MM.1S (cell line): ENCODE measurements around the gene NOD2.

ENCODE experiments used
- DNase-seq: peaks from one replicate; pipeline ENCODE4 v3.0.0-alpha.2; 2015
- H2AFZ ChIP-seq: fragments of 300-600 bp; sonication (generic); 2 replicates; pipeline ENCODE4 v1.6.0; 2016; ENCODE audit warnings: antibody characterized with exemption, low read length
- H3F3A ChIP-seq: fragments of 300-600 bp; sonication (generic); 2 replicates; pipeline ENCODE4 v1.6.1; 2016; ENCODE audit warnings: mild to moderate bottlenecking, antibody characterized with exemption, low read length, moderate library complexity, mixed read lengths; ENCODE audit not compliant: insufficient read depth
- H3K27ac ChIP-seq: fragments of 300-600 bp; sonication (generic); 2 replicates; pipeline ENCODE4 v1.5.1; 2016; ENCODE audit warnings: mild to moderate bottlenecking, low read length
- H3K27me3 ChIP-seq: fragments of 300-600 bp; sonication (generic); replicated peaks from 2 replicates; pipeline ENCODE4 v1.6.0; 2016; ENCODE audit warnings: low read length; ENCODE audit not compliant: insufficient read depth
- H3K36me3 ChIP-seq: fragments of 300-600 bp; sonication (generic); replicated peaks from 2 replicates; pipeline ENCODE4 v1.6.1; 2016; ENCODE audit warnings: mild to moderate bottlenecking, low read length, mixed read lengths; ENCODE audit not compliant: insufficient read depth
- H3K4me1 ChIP-seq: fragments of 300-600 bp; sonication (generic); 2 replicates; pipeline ENCODE4 v1.6.1; 2016; ENCODE audit warnings: low read length, mixed read lengths
- H3K4me2 ChIP-seq: fragments of 300-600 bp; sonication (generic); 2 replicates; pipeline ENCODE4 v1.6.0; 2016; ENCODE audit warnings: low read depth, low read length
- H3K4me3 ChIP-seq: fragments of 300-600 bp; sonication (generic); 2 replicates; pipeline ENCODE4 v1.5.1; 2016; ENCODE audit warnings: low read length, mixed read lengths
- H3K79me2 ChIP-seq: fragments of 300-600 bp; sonication (generic); 2 replicates; pipeline ENCODE4 v1.6.1; 2016; ENCODE audit warnings: mixed run types, low read length, mixed read lengths
- H3K9ac ChIP-seq: fragments of 300-600 bp; sonication (generic); 2 replicates; pipeline ENCODE4 v1.6.1; 2016; ENCODE audit warnings: low read length, mixed read lengths
- H3K9me2 ChIP-seq: fragments of 300-600 bp; sonication (generic); replicated peaks from 2 replicates; pipeline ENCODE4 v1.6.1; 2016; ENCODE audit warnings: mild to moderate bottlenecking, low read length, mixed read lengths; ENCODE audit not compliant: insufficient read depth
- H3K9me3 ChIP-seq: fragments of 300-600 bp; sonication (generic); replicated peaks from 2 replicates; pipeline ENCODE4 v1.6.1; 2016; ENCODE audit warnings: mild to moderate bottlenecking, low read length, mixed read lengths; ENCODE audit not compliant: insufficient read depth
- H4K20me1 ChIP-seq: fragments of 300-600 bp; sonication (generic); 2 replicates; pipeline ENCODE4 v1.6.1; 2016; ENCODE audit warnings: mild to moderate bottlenecking, low read length, moderate library complexity, mixed read lengths; ENCODE audit not compliant: insufficient read depth
- CTCF ChIP-seq: fragments of 300-600 bp; sonication (generic); IDR thresholded peaks from 2 replicates; pipeline ENCODE4 v1.5.1; 2016; ENCODE audit warnings: antibody characterized with exemption, low read length, mixed read lengths
- EZH2 ChIP-seq: fragments of 300-600 bp; sonication (generic); optimal IDR thresholded peaks from 2 replicates; pipeline ENCODE3; 2017; ENCODE audit warnings: low read depth, mild to moderate bottlenecking, antibody characterized with exemption, low read length, mixed read lengths
- EZH2phosphoT487 ChIP-seq: fragments of 300-600 bp; sonication (generic); IDR thresholded peaks from 2 replicates; pipeline ENCODE4 v1.6.1; 2018; ENCODE audit warnings: antibody characterized with exemption, low read length

Gene NOD2

GRCh38 chr16:50684823-50685461, 8.5 kb upstream of the NOD2 start:
- no peaks in the 10 kb centered on the region for H3K9me3 ChIP-seq
- peak overlapping the region; percentile 30; the same call in 1 of the 2 replicates for H3K4me2 ChIP-seq
- no peaks in the 10 kb centered on the region for H3K27me3 ChIP-seq
- H3K27ac ChIP-seq = peak overlapping the region; percentile 96
- H3K9me2 ChIP-seq = no peaks in the 10 kb centered on the region
- DNase-seq = no peak
- no peaks in the 10 kb centered on the region for H3K36me3 ChIP-seq
- TF ChIP-seq CTCF (no peak), EZH2 (no peak), EZH2phosphoT487 (no peak)
- H3K4me1 ChIP-seq = peaks cover 85% of the 10 kb centered on the region
- no peak overlapping the region for H3K4me3 ChIP-seq
- H3K9ac ChIP-seq = no peak overlapping the region; the same call in 1 of the 2 replicates
- H3K79me2 ChIP-seq = peaks cover 17% of the 10 kb centered on the region
- H3F3A ChIP-seq = peaks cover 47% of the 10 kb centered on the region
- H4K20me1 ChIP-seq = no peaks in the 10 kb centered on the region
- H2AFZ ChIP-seq = peak overlapping the region; percentile 25; the same call in 1 of the 2 replicates

- H3K9me3 ChIP-seq = no peaks in the 10 kb centered on the region
- H3K27me3 ChIP-seq = no peaks in the 10 kb centered on the region
Observed at GRCh38 chr16:50685462-50686063, 7.8 kb upstream of the NOD2 start.

GRCh38 chr16:50688083-50688482, 5.3 kb upstream of the NOD2 start:
- H3K4me3 ChIP-seq = no peak overlapping the region
- no peaks in the 10 kb centered on the region for H3K79me2 ChIP-seq
- no peak overlapping the region for H3K27ac ChIP-seq
- H3F3A ChIP-seq = peaks cover 47% of the 10 kb centered on the region
- H3K4me2 ChIP-seq = no peak overlapping the region
- DNase-seq = no peak
- no peaks in the 10 kb centered on the region for H3K27me3 ChIP-seq
- peaks cover 66% of the 10 kb centered on the region for H3K4me1 ChIP-seq
- H3K36me3 ChIP-seq = no peaks in the 10 kb centered on the region
- TF ChIP-seq EZH2 = no peak
- TF ChIP-seq EZH2phosphoT487 = no peak
- no peak for TF ChIP-seq CTCF
- H3K9ac ChIP-seq = no peak overlapping the region
- H2AFZ ChIP-seq = no peak overlapping the region
- H3K9me3 ChIP-seq = no peaks in the 10 kb centered on the region
- H3K9me2 ChIP-seq = no peaks in the 10 kb centered on the region
- H4K20me1 ChIP-seq = no peaks in the 10 kb centered on the region

More at GRCh38 chr16:50685462-50686063, 7.8 kb upstream of the NOD2 start:
- Histone ChIP-seq H3K4me1 (peaks cover 81% of the 10 kb centered on the region), H3K9me2 (no peaks in the 10 kb centered on the region), H3K4me3 (no peak overlapping the region), H2AFZ (peak overlapping the region; percentile 71), H3K36me3 (no peaks in the 10 kb centered on the region), H3K4me2 (peak overlapping the region; percentile 30), H3K79me2 (peaks cover 11% of the 10 kb centered on the region), H3K27ac (peak overlapping the region; percentile 96), H3F3A (peaks cover 47% of the 10 kb centered on the region), H4K20me1 (no peaks in the 10 kb centered on the region), H3K9ac (peak overlapping the region; percentile 51)
- TF ChIP-seq CTCF (no peak), EZH2 (no peak), EZH2phosphoT487 (no peak)
- peak; percentile 89 for DNase-seq
